ENCODE data around the gene BAIAP2L1. TPM values are rescaled to one million over a fixed set of nuclear protein-coding genes. Genes with fewer than 3 reads are reported as not detected.
A peak's percentile ranks its signal among the peaks of the same experiment; 100 is the strongest.

The BAIAP2L1 gene
- total and polyA plus RNA-seq, 2 of the 8 experiments (the other 6 are each of a cell fraction or from before 2014, with no cell fraction given): 19.2 to 42.9 TPM

DNA sequence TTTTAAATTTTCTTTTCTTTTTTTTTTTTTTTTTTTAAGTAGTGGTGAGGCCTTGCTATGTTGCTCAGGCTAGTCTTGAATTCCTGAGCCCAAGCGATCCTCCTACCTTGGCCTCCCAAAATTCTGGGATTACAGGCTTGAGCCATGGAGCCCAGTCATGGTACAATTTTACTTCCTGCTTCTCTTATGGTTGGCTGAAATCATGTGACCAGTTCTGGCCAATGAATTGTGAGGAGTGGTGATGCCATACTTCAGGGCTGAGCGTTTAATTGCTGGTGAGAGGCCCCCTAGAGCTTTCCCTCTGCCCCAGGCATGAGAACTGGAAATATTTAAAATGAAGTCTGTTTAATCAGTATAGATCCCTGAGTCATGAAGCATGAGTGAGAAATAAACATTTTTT, 22.2 kb upstream of the BAIAP2L1 start:
- Histone ChIP-seq H3K56ac (replicated peaks; ENCODE audit: insufficient read length, low read depth, low read length) (no peak overlapping the region), H3K18ac (ENCODE audit: extremely low read depth, low read length) (no peak overlapping the region), H3K4me2 (ENCODE audit: insufficient read depth in 1 of 2, low read depth in 2 of 2, low read length in 2 of 2) (no peak overlapping the region), H3K79me1 (ENCODE audit: low read depth, low read length) (no peaks in the 10 kb centered on the region), H2AK5ac (ENCODE audit: low read depth, low read length) (no peak overlapping the region), H3K27ac (ENCODE audit: low read depth, low read length) (no peak overlapping the region), H2AFZ (ENCODE audit: low read length) (no peak overlapping the region), H2BK12ac (ENCODE audit: low read depth, low read length) (no peak overlapping the region), H3K36me3 (ENCODE audit: control insufficient read depth in 2 of 4, insufficient read depth in 4 of 4, low read length in 3 of 4) (no peaks in the 10 kb centered on the region), H3K23me2 (ENCODE audit: low read depth, low read length) (no peaks in the 10 kb centered on the region), H2BK20ac (ENCODE audit: low read length) (no peak overlapping the region), H2BK120ac (replicated peaks; ENCODE audit: low read depth, low read length) (no peak overlapping the region), H2BK15ac (ENCODE audit: low read length) (no peak overlapping the region), H3K79me2 (ENCODE audit: control insufficient read depth in 1 of 2, insufficient read depth in 2 of 2, low read length in 2 of 2) (no peaks in the 10 kb centered on the region), H3K4me3 (ENCODE audit: extremely low read depth in 1 of 4, insufficient read depth in 2 of 4, low read depth in 3 of 4, low read length in 4 of 4) (no peak overlapping the region), H2BK5ac (ENCODE audit: low read depth, low read length) (no peak overlapping the region), H4K91ac (replicated peaks; ENCODE audit: insufficient read length, low read length) (no peak overlapping the region), H3K14ac (ENCODE audit: insufficient read length) (no peak overlapping the region), H4K5ac (ENCODE audit: insufficient read length, low read depth, low read length) (no peak overlapping the region), H4K20me1 (replicated peaks in 1 of 2; ENCODE audit: control insufficient read depth in 1 of 2, insufficient read depth in 2 of 2, low read length in 2 of 2) (no peaks in the 10 kb centered on the region), H4K8ac (ENCODE audit: extremely low read depth, insufficient read depth, low read length) (no peak overlapping the region), H3K9me3 (ENCODE audit: insufficient read depth in 2 of 2, low read depth in 1 of 2, low read length in 1 of 2) (no peaks in the 10 kb centered on the region), H3K9ac (replicated peaks in 1 of 4; ENCODE audit: extremely low read depth in 1 of 4, low read depth in 3 of 4, low read length in 3 of 4) (no peak overlapping the region), H3K4me1 (replicated peaks in 1 of 4; ENCODE audit: control insufficient read depth in 3 of 4, insufficient read depth in 4 of 4, low read length in 3 of 4) (no peaks in the 10 kb centered on the region), H3K23ac (ENCODE audit: insufficient read length) (no peak overlapping the region), H3K27me3 (replicated peaks in 1 of 4; ENCODE audit: control insufficient read depth in 3 of 4, extremely low read depth in 1 of 4, insufficient read depth in 3 of 4, low read length in 3 of 4) (peaks cover 0 to 2% (median 0%) of the 10 kb centered on the region in 4 experiments; a peak in 1 of 7 replicates), H3K4ac (replicated peaks; ENCODE audit: insufficient read length, low read depth, low read length) (no peak overlapping the region)
- TF ChIP-seq ATF3 (IDR thresholded peaks at IDR 0.05; ENCODE audit: insufficient read depth, low read depth, low read length): 0 out of 2 replicates have a peak, but pooled peaks have one; percentile 17
- TF ChIP-seq, protein P1, sequence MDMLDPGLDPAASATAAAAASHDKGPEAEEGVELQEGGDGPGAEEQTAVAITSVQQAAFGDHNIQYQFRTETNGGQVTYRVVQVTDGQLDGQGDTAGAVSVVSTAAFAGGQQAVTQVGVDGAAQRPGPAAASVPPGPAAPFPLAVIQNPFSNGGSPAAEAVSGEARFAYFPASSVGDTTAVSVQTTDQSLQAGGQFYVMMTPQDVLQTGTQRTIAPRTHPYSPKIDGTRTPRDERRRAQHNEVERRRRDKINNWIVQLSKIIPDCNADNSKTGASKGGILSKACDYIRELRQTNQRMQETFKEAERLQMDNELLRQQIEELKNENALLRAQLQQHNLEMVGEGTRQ (IDR thresholded peaks at IDR 0.05; ENCODE audit: low read length): no peak
- ChIA-PET POLR2A (ENCODE audit: partially characterized antibody) (no interaction called here), CTCF (ENCODE audit: partially characterized antibody) (interaction anchor here (0.6 to 20.6 kb wide), 7 partner anchors 8 to 427 kb away, joined by 3 to 365 read pairs (median 3); no protein-coding TSS in a partner anchor)
- WGBS, 2 experiments (ENCODE audit: extremely low coverage in 1 of 2, insufficient coverage in 1 of 2, insufficient read length in 1 of 2, insufficient replicate concordance in 2 of 2, low coverage in 1 of 2, low lambda C conversion rate in 2 of 2, missing lambda C conversion rate in 1 of 2): 85% methylated on average over 1 of the region's 2 CpGs; no CpG with 5 or more reads in 1 of the 2 experiments
- FAIRE-seq: no peak
- no peak for DNase-seq (ENCODE audit: low read depth in 1 of 2, low spot score in 2 of 2)
